GM23338 (cell line): ENCODE measurements around the gene ATOH7. TPM values are rescaled to one million over a fixed set of nuclear protein-coding genes. Genes with fewer than 3 reads are reported as not detected.

Source experiments
- ATAC-seq: fragments of 200-7000 bp; cut with Tn5 transposase; 3 replicates; pipeline ENCODE4 v1.9.1; 2020
- DNase-seq: peaks from one replicate; pipeline ENCODE4 v3.0.0-alpha.2; 2015; ENCODE audit warnings: low spot score
- H2AFZ ChIP-seq: fragments of 200-600 bp; sonication (generic); 2 replicates; pipeline ENCODE4 v1.8.0; 2016; ENCODE audit warnings: antibody characterized with exemption, mild to moderate bottlenecking, moderate library complexity
- H3F3A ChIP-seq: fragments of 200-600 bp; sonication (generic); replicated peaks from 2 replicates; pipeline ENCODE4 v1.8.0; 2017; ENCODE audit warnings: antibody characterized with exemption, mixed run types, low read depth
- H3K27ac ChIP-seq: fragments of 200-600 bp; sonication (generic); 2 replicates; pipeline ENCODE4 v1.6.1; 2016; ENCODE audit warnings: low read depth
- H3K27me3 ChIP-seq: fragments of 200-600 bp; sonication (generic); 2 replicates; pipeline ENCODE4 v1.8.0; 2016; ENCODE audit warnings: mild to moderate bottlenecking, mixed run types, moderate library complexity; ENCODE audit not compliant: insufficient read depth
- H3K36me3 ChIP-seq: fragments of 200-600 bp; sonication (generic); 2 replicates; pipeline ENCODE4 v1.8.0; 2016; ENCODE audit warnings: mild to moderate bottlenecking; ENCODE audit not compliant: insufficient read depth
- H3K4me1 ChIP-seq: fragments of 200-600 bp; sonication (generic); 2 replicates; pipeline ENCODE4 v1.8.0; 2016; ENCODE audit warnings: mild to moderate bottlenecking, moderate library complexity; ENCODE audit not compliant: insufficient read depth
- H3K4me2 ChIP-seq: fragments of 200-600 bp; sonication (generic); 2 replicates; pipeline ENCODE4 v1.7.1; 2017; ENCODE audit warnings: mixed run types
- H3K4me3 ChIP-seq: fragments of 200-600 bp; sonication (generic); 2 replicates; pipeline ENCODE4 v1.6.1; 2016; ENCODE audit warnings: mixed run types
- H3K79me2 ChIP-seq: fragments of 200-600 bp; sonication (generic); replicated peaks from 2 replicates; pipeline ENCODE4 v1.8.0; 2017; ENCODE audit warnings: mild to moderate bottlenecking; ENCODE audit not compliant: insufficient read depth
- H3K9me2 ChIP-seq: fragments of 200-600 bp; sonication (generic); 2 replicates; pipeline ENCODE4 v1.8.0; 2017; ENCODE audit not compliant: insufficient read depth
- H4K20me1 ChIP-seq: fragments of 200-600 bp; sonication (generic); replicated peaks from 2 replicates; pipeline ENCODE4 v1.8.0; 2017; ENCODE audit warnings: mild to moderate bottlenecking; ENCODE audit not compliant: insufficient read depth
- H3K27ac Mint-ChIP-seq: 2 replicates; pipeline ENCODE4 v1.8.0; 2020; ENCODE audit warnings: inconsistent platforms, mild to moderate bottlenecking, moderate library complexity, mixed read lengths
- H3K27me3 Mint-ChIP-seq: 3 replicates; pipeline ENCODE4 v1.8.0; 2022; ENCODE audit warnings: low read depth, mild to moderate bottlenecking, moderate library complexity, mixed read lengths, inconsistent platforms; ENCODE audit not compliant: insufficient read depth, poor library complexity
- H3K36me3 Mint-ChIP-seq: 3 replicates; pipeline ENCODE4 v1.8.0; 2021; ENCODE audit warnings: low read depth, mild to moderate bottlenecking, inconsistent platforms, moderate library complexity, mixed read lengths
- H3K4me1 Mint-ChIP-seq: 3 replicates; pipeline ENCODE4 v1.8.0; 2020; ENCODE audit warnings: mild to moderate bottlenecking, inconsistent platforms, mixed read lengths
- H3K4me3 Mint-ChIP-seq: 3 replicates; pipeline ENCODE4 v1.8.0; 2021; ENCODE audit warnings: moderate library complexity, mild to moderate bottlenecking, inconsistent platforms, mixed read lengths
- H3K9me3 Mint-ChIP-seq: 3 replicates; pipeline ENCODE4 v1.8.0; 2020; ENCODE audit warnings: moderate library complexity, mild to moderate bottlenecking, inconsistent platforms, mixed read lengths
- CREB1 ChIP-seq: fragments of 250-450 bp; sonication (Bioruptor Pico); IDR thresholded peaks from 2 replicates; pipeline ENCODE4 v1.5.0; 2020; ENCODE audit warnings: low read depth, mild to moderate bottlenecking, moderate library complexity
- ETS1 ChIP-seq: IDR thresholded peaks from 2 replicates; pipeline ENCODE4 v1.6.1; 2016; ENCODE audit warnings: antibody characterized with exemption
- EZH2 ChIP-seq: fragments of 200-600 bp; sonication (generic); IDR thresholded peaks from one replicate; pipeline ENCODE4 v1.8.0; 2017; ENCODE audit warnings: antibody characterized with exemption, mild to moderate bottlenecking, low read depth; ENCODE audit not compliant: unreplicated experiment
- JUNB ChIP-seq: IDR thresholded peaks from one replicate; pipeline ENCODE4 v1.6.1; 2016; ENCODE audit warnings: antibody characterized with exemption; ENCODE audit not compliant: unreplicated experiment
- NANOG ChIP-seq: IDR thresholded peaks from 2 replicates; pipeline ENCODE4 v1.6.1; 2016; ENCODE audit warnings: antibody characterized with exemption, borderline replicate concordance
- REST ChIP-seq: IDR thresholded peaks from one replicate; pipeline ENCODE4 v1.6.1; 2018; ENCODE audit warnings: antibody characterized with exemption; ENCODE audit not compliant: unreplicated experiment
- STAT1 ChIP-seq: IDR thresholded peaks from one replicate; pipeline ENCODE4 v1.6.1; 2016; ENCODE audit warnings: antibody characterized with exemption; ENCODE audit not compliant: unreplicated experiment
- ZNF331 ChIP-seq: fragments of 250-450 bp; sonication (Bioruptor Pico); IDR thresholded peaks from 2 replicates; pipeline ENCODE4 v1.5.0; 2020; ENCODE audit warnings: low read depth, mild to moderate bottlenecking, moderate library complexity
- ZNF462 ChIP-seq: fragments of 250-450 bp; sonication (Bioruptor Pico); IDR thresholded peaks from 2 replicates; pipeline ENCODE4 v1.5.0; 2020; ENCODE audit warnings: mild to moderate bottlenecking, moderate library complexity
- polyA plus RNA-seq: library from polyadenylated mRNA; unstranded; fragments of >200 nt; fragmentation: Nextera tagmentation; extraction: Ambion mirVana; gene quantifications from 2 replicates; pipeline ENCODE4 v1.2.1, GENCODE V29; 2016
- total RNA-seq: library from RNA; depleted of rRNA; stranded (reverse); fragments of >200 nt; shearing (Covaris generic); gene quantifications from 2 replicates; pipeline ENCODE4 v1.2.3, GENCODE V29; 2014
- TF ChIP-seq, protein P1 (sequence below), 2 experiments: fragments of 200-600 bp in 1 of 2; sonication (generic) in 1 of 2; conservative IDR thresholded peaks; 2 replicates each; pipeline versions ENCODE4 v1.5.1 to v1.6.1; 2016 to 2017; ENCODE audit warnings: antibody characterized with exemption in 2 of 2, low read depth in 2 of 2, mild to moderate bottlenecking in 2 of 2, moderate library complexity in 1 of 2

Gene ATOH7
- total and polyA plus RNA-seq, 2 experiments from 2014 or later: 0.23 to 1.2 TPM

GRCh38 chr10:68188835-68189234 is 43.1 kb downstream of the ATOH7 start:
- Histone ChIP-seq H3K4me1 (no peaks in the 10 kb centered on the region), H3K9me2 (no peaks in the 10 kb centered on the region), H3K4me3 (no peak overlapping the region), H3K4me2 (no peak overlapping the region), H3K36me3 (no peaks in the 10 kb centered on the region), H3K79me2 (no peaks in the 10 kb centered on the region), H3K27me3 (no peaks in the 10 kb centered on the region), H3F3A (no peaks in the 10 kb centered on the region), H4K20me1 (no peaks in the 10 kb centered on the region), H3K27ac (no peak overlapping the region), H2AFZ (no peak overlapping the region)
- no peak for ATAC-seq
- DNase-seq: no peak
- H3K4me3 Mint-ChIP-seq: no peak overlapping the region
- H3K4me1 Mint-ChIP-seq: no peaks in the 10 kb centered on the region
- no peaks in the 10 kb centered on the region for H3K27me3 Mint-ChIP-seq
- no peak for TF ChIP-seq ZNF331
- no peak for TF ChIP-seq ETS1
- TF ChIP-seq REST: no peak
- TF ChIP-seq CREB1 (CRISPR knock-in tag): no peak
- no peak for TF ChIP-seq JUNB
- TF ChIP-seq EZH2: no peak
- no peak for TF ChIP-seq NANOG
- TF ChIP-seq ZNF462 (CRISPR knock-in tag): no peak
- TF ChIP-seq STAT1: no peak
- TF ChIP-seq, protein P1, sequence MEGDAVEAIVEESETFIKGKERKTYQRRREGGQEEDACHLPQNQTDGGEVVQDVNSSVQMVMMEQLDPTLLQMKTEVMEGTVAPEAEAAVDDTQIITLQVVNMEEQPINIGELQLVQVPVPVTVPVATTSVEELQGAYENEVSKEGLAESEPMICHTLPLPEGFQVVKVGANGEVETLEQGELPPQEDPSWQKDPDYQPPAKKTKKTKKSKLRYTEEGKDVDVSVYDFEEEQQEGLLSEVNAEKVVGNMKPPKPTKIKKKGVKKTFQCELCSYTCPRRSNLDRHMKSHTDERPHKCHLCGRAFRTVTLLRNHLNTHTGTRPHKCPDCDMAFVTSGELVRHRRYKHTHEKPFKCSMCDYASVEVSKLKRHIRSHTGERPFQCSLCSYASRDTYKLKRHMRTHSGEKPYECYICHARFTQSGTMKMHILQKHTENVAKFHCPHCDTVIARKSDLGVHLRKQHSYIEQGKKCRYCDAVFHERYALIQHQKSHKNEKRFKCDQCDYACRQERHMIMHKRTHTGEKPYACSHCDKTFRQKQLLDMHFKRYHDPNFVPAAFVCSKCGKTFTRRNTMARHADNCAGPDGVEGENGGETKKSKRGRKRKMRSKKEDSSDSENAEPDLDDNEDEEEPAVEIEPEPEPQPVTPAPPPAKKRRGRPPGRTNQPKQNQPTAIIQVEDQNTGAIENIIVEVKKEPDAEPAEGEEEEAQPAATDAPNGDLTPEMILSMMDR (conservative IDR thresholded peaks at IDR 0.05; ENCODE audit: low read depth in 2 of 2): no peak
- H3K36me3 Mint-ChIP-seq: no peaks in the 10 kb centered on the region
- H3K27ac Mint-ChIP-seq: no peak overlapping the region
- H3K9me3 Mint-ChIP-seq: peaks cover 10% of the 10 kb centered on the region; the same call in 2 of the 3 replicates
